SKM-1 treated with dmso at 0.1 percent for 144 hours (cell line): ENCODE results near the gene PITHD1.
A peak's percentile ranks its signal among the peaks of the same experiment; 100 is the strongest.
"Not testable (repeated sequence)": the region's sequence is repeated elsewhere in the genome, so short reads cannot be mapped to it uniquely, and the experiment has no call there.

Source experiments
- DNase-seq: peaks from one replicate; lab custom pipeline; 2025; ENCODE audit not compliant: unreplicated experiment; lab: John Stamatoyannopoulos, UW

The PITHD1 gene

GRCh38 chr1:23823767-23824166, 45.5 kb downstream of the PITHD1 start:
- no peak for DNase-seq

- no peak for DNase-seq
These were observed 46.5 kb downstream of the PITHD1 start for GRCh38 chr1:23824711-23825075.

GRCh38 chr1:23825076-23825761, 47.0 kb downstream of the PITHD1 start, which contains the start of gene HMGCL:
TSS of gene HMGCL (minus strand) at chr1:23825429. CDS start at chr1:23825415, 14 bp downstream.
- DNase-seq: peak; percentile 78

- no peak for DNase-seq
These were observed 47.7 kb downstream of the PITHD1 start for GRCh38 chr1:23825762-23826522.

GRCh38 chr1:23826590-23826989, 48.4 kb downstream of the PITHD1 start:
- DNase-seq: not testable (repeated sequence)

- DNase-seq: no peak
These were observed 49.5 kb downstream of the PITHD1 start for GRCh38 chr1:23827717-23828116.

- DNase-seq: not testable (repeated sequence)
These were observed 55.9 kb downstream of the PITHD1 start for GRCh38 chr1:23834156-23834555.

- DNase-seq: peak; percentile 19
These were observed 57.8 kb downstream of the PITHD1 start for GRCh38 chr1:23836037-23836436.
